Smooth muscle cell (in vitro differentiated cells): ENCODE results near the gene MCEMP1. TPM values are rescaled to one million over a fixed set of nuclear protein-coding genes. Genes with fewer than 3 reads are reported as not detected.

Experiments used
- DNase-seq: peaks from one replicate; lab custom pipeline; 2025; ENCODE audit not compliant: unreplicated experiment; lab: John Stamatoyannopoulos, UW
- H2AFZ ChIP-seq: fragments of 200-600 bp; sonication (generic); 2 replicates; pipeline ENCODE4 v1.6.0; 2016; ENCODE audit warnings: antibody characterized with exemption, low read depth, mild to moderate bottlenecking
- H3F3A ChIP-seq: fragments of 200-600 bp; sonication (generic); 2 replicates; pipeline ENCODE4 v1.6.0; 2017; ENCODE audit warnings: antibody characterized with exemption, low read depth
- H3K27ac ChIP-seq: fragments of 200-600 bp; sonication (generic); 2 replicates; pipeline ENCODE4 v1.5.1; 2016; ENCODE audit warnings: low read depth, mild to moderate bottlenecking
- H3K27me3 ChIP-seq: fragments of 200-600 bp; sonication (generic); 2 replicates; pipeline ENCODE4 v1.6.1; 2016; ENCODE audit warnings: low read depth, mild to moderate bottlenecking
- H3K36me3 ChIP-seq: fragments of 200-600 bp; sonication (generic); 2 replicates; pipeline ENCODE4 v1.5.1; 2016; ENCODE audit warnings: low read depth
- H3K4me1 ChIP-seq: fragments of 200-600 bp; sonication (generic); 2 replicates; pipeline ENCODE4 v1.5.1; 2016; ENCODE audit warnings: low read depth
- H3K4me2 ChIP-seq: fragments of 200-600 bp; sonication (generic); 2 replicates; pipeline ENCODE4 v1.6.0; 2016; ENCODE audit warnings: mild to moderate bottlenecking
- H3K4me3 ChIP-seq: fragments of 200-600 bp; sonication (generic); 2 replicates; pipeline ENCODE4 v1.5.1; 2016; ENCODE audit warnings: mild to moderate bottlenecking
- H3K79me2 ChIP-seq: fragments of 200-600 bp; sonication (generic); 2 replicates; pipeline ENCODE4 v1.6.0; 2016; ENCODE audit warnings: low read depth, mild to moderate bottlenecking
- H3K9ac ChIP-seq: fragments of 200-600 bp; sonication (generic); 2 replicates; pipeline ENCODE4 v1.6.0; 2016; ENCODE audit warnings: low read depth
- H3K9me3 ChIP-seq: fragments of 200-600 bp; sonication (generic); replicated peaks from 2 replicates; pipeline ENCODE4 v1.5.1; 2016; ENCODE audit warnings: low read depth
- H4K20me1 ChIP-seq: fragments of 200-600 bp; sonication (generic); 2 replicates; pipeline ENCODE4 v1.6.0; 2016; ENCODE audit warnings: low read depth
- WGBS: methylation state at CpG from one replicate; pipeline ENCODE4 v1.1.7; 2016; ENCODE audit warnings: low lambda C conversion rate; 5-methylcytosine and 5-hydroxymethylcytosine counted together
- polyA plus RNA-seq: library from polyadenylated mRNA; unstranded; fragments of >200 nt; fragmentation: Nextera tagmentation; extraction: Ambion mirVana; gene quantifications from 2 replicates; pipeline ENCODE4 v1.2.1, GENCODE V29; 2016
- total RNA-seq: library from RNA; depleted of rRNA; stranded (reverse); fragments of >200 nt; gene quantifications from 2 replicates; pipeline ENCODE4 v1.2.3, GENCODE V29; 2014
- TF ChIP-seq, protein P1 (sequence below): fragments of 200-600 bp; sonication (generic); IDR thresholded peaks from 2 replicates; pipeline ENCODE4 v1.5.1; 2017; ENCODE audit warnings: borderline replicate concordance, mild to moderate bottlenecking, antibody characterized with exemption; ENCODE audit not compliant: insufficient read depth, poor library complexity, severe bottlenecking

MCEMP1 gene
- total and polyA plus RNA-seq, 2 experiments from 2014 or later, result not detected

DNA sequence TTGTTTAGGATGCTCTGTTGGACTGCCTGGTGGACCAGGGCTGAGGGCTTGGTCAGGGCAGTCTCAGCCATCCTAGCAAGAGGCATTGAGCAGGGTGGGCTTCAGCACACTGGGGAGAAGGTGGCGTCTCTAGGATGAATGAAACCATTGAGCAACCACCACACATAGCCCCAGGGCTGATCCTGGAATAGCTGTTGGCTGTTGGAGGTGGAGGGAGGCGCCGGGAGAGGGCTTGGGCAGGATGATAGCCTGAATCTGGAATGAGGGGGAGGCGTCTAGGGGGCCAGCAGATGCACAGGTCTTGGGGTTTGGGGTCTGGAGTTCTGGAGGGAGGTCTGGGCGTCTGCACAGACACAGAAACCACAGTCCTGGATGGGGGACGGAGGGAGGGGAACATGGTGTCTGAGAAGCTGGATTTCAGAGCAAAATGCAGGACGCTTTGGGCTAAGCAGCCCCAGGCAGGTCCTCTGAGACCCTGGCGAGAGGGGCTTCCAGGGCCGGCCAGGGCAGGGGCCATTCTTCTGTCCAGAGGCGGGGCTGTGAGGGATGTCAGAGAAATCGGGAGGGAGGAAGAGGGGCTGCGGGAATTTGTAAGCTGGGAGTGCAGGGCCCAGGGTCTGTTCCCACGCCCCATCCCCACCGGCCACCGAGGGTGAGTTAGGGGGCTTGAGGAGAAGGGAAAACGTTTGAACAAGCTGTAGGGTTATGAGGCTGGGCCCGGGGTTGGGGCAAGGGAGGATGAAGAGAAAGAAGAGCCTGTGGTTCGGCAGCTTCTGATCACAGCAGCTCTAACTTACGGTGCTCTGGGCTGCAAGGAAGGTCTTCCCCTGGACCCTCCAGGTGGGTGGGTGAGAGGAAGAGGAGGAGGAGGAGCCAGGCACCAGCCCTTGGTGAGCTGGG, 8.9 kb downstream of the MCEMP1 start:
- no peak for DNase-seq

DNA sequence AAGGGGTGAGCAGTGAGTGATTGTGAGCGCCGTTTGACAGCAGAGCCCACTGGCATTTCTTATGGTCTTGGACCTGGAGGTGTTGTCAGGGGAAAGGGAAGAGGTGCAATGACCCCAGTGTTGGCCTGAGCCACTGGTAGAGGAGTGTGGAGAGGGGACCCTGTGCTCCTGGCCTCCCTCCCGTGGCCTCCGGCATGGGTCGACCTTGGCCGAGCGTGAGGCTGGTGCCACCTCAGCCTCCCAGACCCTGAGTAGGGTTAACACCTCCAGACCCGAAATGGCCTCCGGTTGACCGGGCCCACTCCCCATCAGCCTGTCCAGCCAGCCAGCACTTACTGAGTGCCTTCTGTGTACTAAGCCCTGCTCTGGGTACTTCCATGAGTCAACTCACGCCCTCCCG, 10.3 kb downstream of the MCEMP1 start:
- H3K4me3 ChIP-seq, result no peak overlapping the region
- H3K27ac ChIP-seq, result no peak overlapping the region
- no peak overlapping the region for H3K4me2 ChIP-seq
- H3K9ac ChIP-seq, result no peak overlapping the region
- no peaks in the 10 kb centered on the region for H3K9me3 ChIP-seq
- peaks cover 31% of the 10 kb centered on the region for H4K20me1 ChIP-seq
- no peaks in the 10 kb centered on the region for H3K79me2 ChIP-seq
- H3K4me1 ChIP-seq, result no peaks in the 10 kb centered on the region
- H2AFZ ChIP-seq, result no peak overlapping the region
- WGBS, result 93% methylated on average over 12 of the region's 12 CpGs
- H3F3A ChIP-seq, result no peaks in the 10 kb centered on the region
- no peaks in the 10 kb centered on the region for H3K36me3 ChIP-seq
- no peaks in the 10 kb centered on the region for H3K27me3 ChIP-seq
- TF ChIP-seq, protein P1, sequence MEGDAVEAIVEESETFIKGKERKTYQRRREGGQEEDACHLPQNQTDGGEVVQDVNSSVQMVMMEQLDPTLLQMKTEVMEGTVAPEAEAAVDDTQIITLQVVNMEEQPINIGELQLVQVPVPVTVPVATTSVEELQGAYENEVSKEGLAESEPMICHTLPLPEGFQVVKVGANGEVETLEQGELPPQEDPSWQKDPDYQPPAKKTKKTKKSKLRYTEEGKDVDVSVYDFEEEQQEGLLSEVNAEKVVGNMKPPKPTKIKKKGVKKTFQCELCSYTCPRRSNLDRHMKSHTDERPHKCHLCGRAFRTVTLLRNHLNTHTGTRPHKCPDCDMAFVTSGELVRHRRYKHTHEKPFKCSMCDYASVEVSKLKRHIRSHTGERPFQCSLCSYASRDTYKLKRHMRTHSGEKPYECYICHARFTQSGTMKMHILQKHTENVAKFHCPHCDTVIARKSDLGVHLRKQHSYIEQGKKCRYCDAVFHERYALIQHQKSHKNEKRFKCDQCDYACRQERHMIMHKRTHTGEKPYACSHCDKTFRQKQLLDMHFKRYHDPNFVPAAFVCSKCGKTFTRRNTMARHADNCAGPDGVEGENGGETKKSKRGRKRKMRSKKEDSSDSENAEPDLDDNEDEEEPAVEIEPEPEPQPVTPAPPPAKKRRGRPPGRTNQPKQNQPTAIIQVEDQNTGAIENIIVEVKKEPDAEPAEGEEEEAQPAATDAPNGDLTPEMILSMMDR, result no peak
- no peak for DNase-seq

More for the DNA sequence above, 8.9 kb downstream of the MCEMP1 start:
- TF ChIP-seq, protein P1, result no peak
- peaks cover 36% of the 10 kb centered on the region for H4K20me1 ChIP-seq
- H3K79me2 ChIP-seq, result peaks cover 4% of the 10 kb centered on the region
- no peak overlapping the region for H3K9ac ChIP-seq
- no peaks in the 10 kb centered on the region for H3K27me3 ChIP-seq
- no peaks in the 10 kb centered on the region for H3K36me3 ChIP-seq
- no peak overlapping the region for H3K4me3 ChIP-seq
- no peaks in the 10 kb centered on the region for H3K9me3 ChIP-seq
- H3K4me2 ChIP-seq, result no peak overlapping the region
- no peaks in the 10 kb centered on the region for H3F3A ChIP-seq
- H2AFZ ChIP-seq, result no peak overlapping the region
- 64% methylated on average over 15 of the region's 19 CpGs for WGBS
- no peak overlapping the region for H3K27ac ChIP-seq
- no peaks in the 10 kb centered on the region for H3K4me1 ChIP-seq

GRCh38 chr19:7689165-7689564, 12.3 kb downstream of the MCEMP1 start:
- H4K20me1 ChIP-seq, result peaks cover 18% of the 10 kb centered on the region
- no peak overlapping the region for H3K4me3 ChIP-seq
- H2AFZ ChIP-seq, result no peak overlapping the region
- H3K27ac ChIP-seq, result no peak overlapping the region
- no peaks in the 10 kb centered on the region for H3K27me3 ChIP-seq
- H3K9me3 ChIP-seq, result no peaks in the 10 kb centered on the region
- H3K9ac ChIP-seq, result no peak overlapping the region
- H3K79me2 ChIP-seq, result no peaks in the 10 kb centered on the region
- DNase-seq, result no peak
- no peak overlapping the region for H3K4me2 ChIP-seq
- no peaks in the 10 kb centered on the region for H3K4me1 ChIP-seq
- no peaks in the 10 kb centered on the region for H3F3A ChIP-seq
- H3K36me3 ChIP-seq, result no peaks in the 10 kb centered on the region
- TF ChIP-seq, protein P1, result no peak
- 90% methylated on average over 23 of the region's 23 CpGs for WGBS
